ENCODE results near the gene C19orf18. TPM values are rescaled to one million over a fixed set of nuclear protein-coding genes. Genes with fewer than 3 reads are reported as not detected.

The C19orf18 gene
- total and polyA plus RNA-seq, 8 donors = 2.1 to 4.0 (median 3.2) TPM; not detected in 5

DNA sequence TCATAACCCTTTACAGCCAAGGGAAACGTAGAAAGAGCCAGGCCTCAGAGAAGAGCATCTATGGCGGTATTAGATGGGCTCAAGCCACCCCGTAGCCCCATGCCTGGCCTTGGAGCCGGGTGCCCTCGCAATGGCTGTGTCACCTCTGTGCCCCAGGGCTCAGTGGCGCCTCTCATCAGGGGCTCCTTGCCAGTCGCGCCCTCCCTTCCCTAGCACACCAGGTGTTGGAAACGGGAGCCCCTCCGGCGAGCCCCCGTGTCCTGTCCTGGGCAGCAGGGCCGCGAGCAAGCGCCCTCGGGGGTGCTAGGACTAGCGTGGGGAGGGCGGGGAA lies 27.3 kb downstream of the C19orf18 start:
- Histone ChIP-seq H3K9me3 (peaks cover 21 to 80% (median 66%) of the 10 kb centered on the region in 4 donors), H3K36me3 (peaks cover 21 to 40% (median 29%) of the 10 kb centered on the region in 4 donors), H3K4me3 (peak overlapping the region; percentile 64 to 97 (median 90)), H3K27me3 (no peaks in the 10 kb centered on the region), H3K4me1 (peaks cover 0 to 25% (median 11%) of the 10 kb centered on the region in 4 donors), H3K27ac (peak overlapping the region; percentile 27 to 87 (median 81))
- intact Hi-C loops (cut with DNase I; ENCODE audit: low total_unique reads) = no loop called here
- TF ChIP-seq CTCF (IDR thresholded peaks at IDR 0.05) (no peak), POLR2A (IDR thresholded peaks at IDR 0.05) (no peak), EP300 (IDR thresholded peaks at IDR 0.05) (no peak), POLR2AphosphoS5 (IDR thresholded peaks at IDR 0.05) (no peak)
- WGBS, 5 donors = 2 to 4% (median 3%) methylated on average over 17 to 18 of the region's 18 CpGs
- DNase-seq = no peak

GRCh38 chr19:57946316-57946715 lies 28.0 kb downstream of the C19orf18 start:
- WGBS, 5 donors = 56 to 82% (median 71%) methylated on average over 2 of the region's 2 CpGs
- intact Hi-C loops (cut with DNase I; ENCODE audit: low total_unique reads) = no loop called here
- H3K27me3 ChIP-seq = no peaks in the 10 kb centered on the region
- H3K27ac ChIP-seq = no peak overlapping the region
- peaks cover 0 to 25% (median 11%) of the 10 kb centered on the region in 4 donors for H3K4me1 ChIP-seq
- TF ChIP-seq POLR2AphosphoS5 (IDR thresholded peaks at IDR 0.05) = no peak
- no peak for TF ChIP-seq POLR2A (IDR thresholded peaks at IDR 0.05)
- no peak for TF ChIP-seq CTCF (IDR thresholded peaks at IDR 0.05)
- no peak for TF ChIP-seq EP300 (IDR thresholded peaks at IDR 0.05)
- H3K36me3 ChIP-seq = peaks cover 28 to 47% (median 36%) of the 10 kb centered on the region in 4 donors
- H3K4me3 ChIP-seq = peak overlapping the region in 3 of 4 donors; percentile 64 to 97 (median 94)
- peaks cover 28 to 80% (median 69%) of the 10 kb centered on the region in 4 donors for H3K9me3 ChIP-seq
- DNase-seq = no peak

GRCh38 chr19:57941593-57941992 lies 32.7 kb downstream of the C19orf18 start:
- Histone ChIP-seq H3K4me3 (no peak overlapping the region), H3K27me3 (no peaks in the 10 kb centered on the region), H3K36me3 (peaks cover 40 to 93% (median 62%) of the 10 kb centered on the region in 4 donors), H3K4me1 (peaks cover 0 to 10% (median 5%) of the 10 kb centered on the region in 4 donors), H3K27ac (no peak overlapping the region), H3K9me3 (peaks cover 46 to 100% (median 86%) of the 10 kb centered on the region in 4 donors)
- WGBS, 5 donors = 96 to 100% (median 99%) methylated on average over 3 of the region's 3 CpGs
- DNase-seq = no peak
- intact Hi-C loops (cut with DNase I; ENCODE audit: low total_unique reads) = no loop called here
- TF ChIP-seq POLR2AphosphoS5 (IDR thresholded peaks at IDR 0.05) = no peak
- TF ChIP-seq POLR2A (IDR thresholded peaks at IDR 0.05) = no peak
- TF ChIP-seq EP300 (IDR thresholded peaks at IDR 0.05) = no peak
- no peak for TF ChIP-seq CTCF (IDR thresholded peaks at IDR 0.05)

GRCh38 chr19:57935731-57936130 lies 38.6 kb downstream of the C19orf18 start:
- no peak overlapping the region for H3K27ac ChIP-seq
- 82 to 90% (median 87%) methylated on average over 12 of the region's 12 CpGs for WGBS, 5 donors
- no peaks in the 10 kb centered on the region for H3K27me3 ChIP-seq
- H3K4me3 ChIP-seq = no peak overlapping the region
- H3K4me1 ChIP-seq = peaks cover 0 to 9% (median 7%) of the 10 kb centered on the region in 4 donors
- H3K9me3 ChIP-seq = peaks cover 45 to 100% (median 78%) of the 10 kb centered on the region in 4 donors
- TF ChIP-seq POLR2AphosphoS5 (IDR thresholded peaks at IDR 0.05) = no peak
- no peak for TF ChIP-seq POLR2A (IDR thresholded peaks at IDR 0.05)
- no peak for TF ChIP-seq CTCF (IDR thresholded peaks at IDR 0.05)
- no peak for TF ChIP-seq EP300 (IDR thresholded peaks at IDR 0.05)
- intact Hi-C loops (cut with DNase I; ENCODE audit: low total_unique reads) = no loop called here
- H3K36me3 ChIP-seq = peaks cover 9 to 66% (median 29%) of the 10 kb centered on the region in 4 donors
- DNase-seq = no peak
